NCI-H226 (cell line): ENCODE data around the gene HABP4.

ENCODE experiments used
- DNase-seq: peaks from one replicate; pipeline ENCODE4 v3.0.0-alpha.2; 2015

HABP4 gene

DNA sequence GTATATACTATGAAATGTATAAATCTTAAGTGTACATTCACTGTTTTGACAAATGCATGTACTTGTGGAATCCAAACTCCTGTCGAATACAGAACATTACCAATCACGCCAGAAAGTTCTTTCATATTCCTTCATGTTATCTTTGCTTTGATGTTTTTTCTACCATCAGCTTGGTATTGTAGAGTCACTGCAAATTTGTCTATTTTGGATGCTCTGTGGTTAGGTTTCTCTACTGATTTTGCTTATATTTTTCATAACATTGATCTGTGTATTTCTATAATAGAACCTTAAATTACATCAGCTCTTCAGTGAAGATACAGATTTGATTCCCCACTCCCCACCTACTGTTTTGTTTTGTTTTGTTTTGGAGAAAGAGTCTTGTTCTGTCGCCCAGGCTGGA lies 30.8 kb downstream of the HABP4 start:
- no peak for DNase-seq

DNA sequence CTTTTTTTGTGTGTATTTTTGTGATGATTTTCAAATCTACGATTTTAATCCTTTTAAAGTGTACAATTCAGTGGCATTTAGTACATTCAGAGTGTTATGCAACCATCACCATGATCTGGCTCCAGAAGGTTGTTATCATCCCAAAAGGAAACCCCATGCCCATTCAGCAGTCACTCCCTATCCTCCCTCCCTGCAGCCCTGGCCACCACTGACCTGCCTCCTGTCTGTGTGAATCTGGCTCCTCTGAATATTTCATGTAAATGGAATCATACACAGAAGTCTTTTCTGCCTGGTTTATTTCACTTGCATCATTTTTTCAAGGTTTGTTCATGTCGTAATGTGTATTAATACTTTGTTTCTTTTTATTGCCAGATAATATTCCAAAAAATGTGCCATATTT lies 32.5 kb downstream of the HABP4 start:
- DNase-seq: peak; percentile 20

DNA sequence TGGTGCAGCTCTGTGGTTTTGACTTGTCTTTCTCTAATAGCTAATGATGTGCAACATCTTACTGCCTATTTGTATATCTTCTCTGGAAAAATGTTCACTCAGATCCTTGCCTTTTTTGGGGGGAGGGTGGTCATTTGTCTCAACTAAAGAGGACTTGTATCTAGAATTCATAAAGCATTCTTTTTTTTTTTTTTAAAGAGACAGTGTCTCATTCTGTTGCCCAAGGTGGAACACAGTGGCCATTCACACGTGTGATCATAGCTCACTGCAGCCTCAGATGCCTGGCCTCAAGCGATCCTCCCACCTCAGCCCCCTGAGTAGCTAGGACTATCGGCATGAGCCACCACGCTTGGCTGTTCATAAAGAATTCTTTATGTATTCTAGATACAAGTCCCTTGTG lies 33.2 kb downstream of the HABP4 start:
- no peak for DNase-seq

DNA sequence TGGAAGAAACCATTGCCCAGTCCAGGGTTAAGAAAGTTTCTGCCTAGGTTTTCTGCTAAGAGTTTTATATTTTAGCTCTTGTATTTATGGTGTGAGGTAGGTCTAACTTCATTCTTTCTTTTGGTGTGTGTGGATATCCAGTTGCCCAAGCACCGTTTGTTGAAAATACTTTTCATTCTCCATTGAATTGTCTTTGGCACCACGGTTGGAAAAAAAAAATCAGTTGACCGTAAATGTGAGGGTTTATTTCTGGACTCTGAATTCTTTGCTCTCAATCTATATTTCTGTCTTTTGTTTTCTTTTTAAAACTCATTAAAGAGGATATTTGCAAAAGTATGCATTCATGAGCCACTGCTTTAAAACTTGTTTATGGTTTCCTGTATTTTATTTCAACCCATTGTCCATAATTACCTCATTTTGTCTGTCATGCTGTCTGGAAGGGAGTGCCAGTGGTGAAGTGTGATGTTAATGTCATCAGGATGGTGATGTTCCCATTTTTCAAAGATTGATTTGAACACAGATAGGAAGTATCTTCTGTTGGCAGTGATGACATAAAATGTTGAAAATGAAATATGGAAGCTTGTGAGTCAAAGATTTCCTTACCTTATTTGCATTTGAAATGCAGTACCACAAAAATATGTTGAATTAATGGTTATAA lies 33.9 kb downstream of the HABP4 start:
- no peak for DNase-seq

DNA sequence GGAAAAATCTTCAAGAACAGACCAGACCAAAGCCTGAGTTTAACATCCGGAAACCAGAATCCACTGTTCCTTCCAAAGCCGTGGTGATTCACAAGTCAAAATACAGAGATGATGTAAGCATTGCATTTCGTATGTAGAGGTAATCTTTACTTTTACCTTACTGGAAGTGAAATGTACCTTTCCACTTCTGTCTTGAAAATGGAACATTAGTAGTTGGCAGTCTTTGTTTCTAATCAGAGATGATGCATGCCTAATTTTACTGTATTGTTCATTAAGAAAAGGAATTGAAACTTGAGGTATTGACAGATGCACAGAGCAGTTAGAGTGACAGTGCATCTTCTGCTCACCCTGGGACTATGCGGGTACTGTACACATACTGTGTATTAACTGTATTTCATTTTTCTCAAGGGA lies 34.6 kb downstream of the HABP4 start:
- DNase-seq: no peak

DNA sequence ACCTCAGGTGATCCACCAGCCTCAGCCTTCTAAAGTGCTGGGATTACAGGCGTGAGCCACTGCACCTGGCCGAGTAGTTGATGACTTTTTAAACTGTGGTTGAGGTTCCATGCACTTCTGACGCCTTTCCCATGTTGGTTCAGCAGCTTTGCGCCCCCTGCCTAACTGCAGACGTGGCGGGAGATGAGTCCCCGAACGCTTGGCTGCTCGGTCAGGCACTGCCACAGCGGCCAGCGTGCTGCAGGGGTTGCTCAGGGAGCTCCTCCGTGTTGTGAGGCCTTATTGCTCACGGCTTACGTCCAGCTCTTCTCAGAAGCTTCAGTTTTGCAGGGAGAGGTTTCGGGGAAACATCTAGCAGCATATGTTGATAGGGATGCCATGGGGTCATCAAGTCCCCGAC lies 35.3 kb downstream of the HABP4 start:
- DNase-seq: no peak

DNA sequence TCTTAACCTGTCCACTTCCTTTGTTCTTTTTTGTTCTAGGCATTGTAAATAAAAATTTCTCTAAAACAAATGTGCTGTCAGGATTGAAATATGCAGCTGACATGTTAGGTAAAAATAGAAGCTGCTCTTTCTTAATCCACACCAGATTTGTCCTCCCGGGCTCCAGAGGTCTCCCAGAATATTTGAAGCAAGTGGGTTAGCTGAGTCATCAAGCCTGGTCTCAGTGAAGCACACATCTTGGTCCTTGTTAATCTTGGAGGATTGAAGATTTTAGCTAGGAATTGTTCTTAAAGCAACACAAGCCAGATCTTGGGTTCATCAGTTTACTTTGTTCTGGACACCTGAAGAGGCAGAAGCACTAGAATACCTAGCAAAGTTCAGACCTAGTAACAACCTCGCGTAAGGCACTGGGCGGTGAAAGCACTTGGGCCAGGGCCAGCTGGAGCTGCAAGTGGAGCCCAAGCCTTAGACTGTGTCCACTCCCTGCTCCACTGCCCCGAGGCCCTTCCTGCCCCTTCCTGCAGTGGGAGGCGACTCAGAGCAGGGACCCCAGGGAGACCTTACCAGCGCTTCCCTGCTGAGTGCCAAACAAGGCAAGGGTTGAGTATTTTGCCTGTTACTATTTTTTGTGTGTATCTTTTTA lies 36.5 kb downstream of the HABP4 start:
- DNase-seq: peak; percentile 63

DNA sequence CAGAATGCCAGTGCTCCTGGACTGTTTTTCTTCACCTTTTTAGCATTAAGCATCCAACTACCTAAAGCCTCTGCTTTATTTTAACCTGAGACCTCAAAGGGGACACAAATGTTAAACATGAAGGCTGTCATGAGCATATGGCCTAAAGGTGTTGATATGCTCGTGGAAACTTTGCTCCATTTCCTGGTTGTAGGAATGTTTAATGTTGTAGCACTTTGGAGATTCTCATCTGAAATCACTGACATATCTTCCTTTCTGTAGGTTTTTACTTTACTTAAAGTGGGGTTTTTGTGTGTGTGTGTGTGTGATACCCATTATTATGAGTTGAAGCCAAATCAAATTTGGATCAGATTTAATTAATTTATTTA lies 37.0 kb downstream of the HABP4 start:
- no peak for DNase-seq

DNA sequence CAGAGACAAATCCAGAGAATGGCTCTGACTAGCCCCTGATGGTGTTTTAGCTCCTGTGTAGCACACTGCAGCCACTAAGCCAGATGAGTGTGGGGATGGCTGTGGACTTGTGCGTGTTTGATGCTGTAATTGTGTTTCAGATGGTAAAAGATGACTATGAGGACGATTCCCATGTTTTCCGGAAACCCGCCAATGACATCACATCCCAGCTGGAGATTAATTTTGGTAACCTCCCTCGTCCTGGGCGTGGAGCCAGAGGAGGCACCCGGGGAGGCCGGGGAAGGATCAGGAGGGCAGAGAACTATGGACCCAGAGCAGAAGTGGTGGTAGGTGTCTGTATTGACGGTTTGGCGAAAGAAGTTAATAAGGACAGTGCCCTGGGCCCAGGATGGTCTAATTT lies 38.0 kb downstream of the HABP4 start:
- no peak for DNase-seq

DNA sequence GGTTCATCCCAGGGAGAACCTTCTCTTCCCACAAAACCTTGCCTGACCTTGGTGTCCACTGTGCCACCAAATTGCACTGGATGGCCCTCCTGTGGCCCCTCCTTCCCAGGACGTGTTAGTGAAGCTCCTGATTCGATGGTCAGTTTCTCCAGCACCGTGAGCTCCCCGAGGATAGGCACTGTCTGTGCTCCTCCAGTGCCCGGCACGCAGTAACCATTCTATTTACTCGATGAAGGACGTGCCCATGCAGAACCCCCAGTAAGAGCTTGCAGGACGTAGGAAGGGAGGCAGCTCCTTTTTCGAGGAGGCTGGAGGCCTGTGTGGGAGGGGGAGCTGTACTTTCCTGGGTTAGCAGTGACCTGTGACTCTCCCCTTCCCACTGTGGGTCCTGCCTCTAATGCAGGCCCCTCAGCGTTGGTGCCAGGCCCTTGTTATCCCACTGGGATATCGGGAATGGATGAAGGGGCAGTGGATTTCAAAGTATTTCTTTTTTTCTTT lies 39.6 kb downstream of the HABP4 start:
- DNase-seq: no peak

DNA sequence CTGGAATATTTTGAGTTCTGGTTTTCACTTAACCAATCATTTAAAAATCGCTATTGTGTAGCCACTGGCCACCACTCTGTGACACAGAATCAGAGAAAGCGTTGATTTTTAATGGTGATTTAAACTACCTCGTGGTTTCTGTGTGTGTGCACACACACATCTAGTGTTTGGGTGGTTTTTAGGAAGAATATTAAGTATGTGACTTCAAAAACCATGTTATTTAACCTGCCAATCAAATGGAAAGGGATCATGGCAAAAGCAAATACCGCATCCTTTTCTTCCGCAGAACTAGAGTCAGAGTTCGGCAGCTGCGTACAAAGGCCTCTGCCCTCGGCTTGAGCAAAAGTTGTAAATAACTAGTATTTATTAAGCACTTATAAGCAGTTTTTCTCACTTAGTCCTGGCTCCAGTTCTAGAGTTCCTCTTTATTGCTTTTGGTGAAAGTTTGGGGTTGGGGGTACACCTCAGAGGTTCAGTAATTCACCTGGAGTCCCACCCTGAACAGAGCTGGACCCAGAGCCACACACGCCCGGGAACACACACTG lies 40.6 kb downstream of the HABP4 start:
- no peak for DNase-seq

DNA sequence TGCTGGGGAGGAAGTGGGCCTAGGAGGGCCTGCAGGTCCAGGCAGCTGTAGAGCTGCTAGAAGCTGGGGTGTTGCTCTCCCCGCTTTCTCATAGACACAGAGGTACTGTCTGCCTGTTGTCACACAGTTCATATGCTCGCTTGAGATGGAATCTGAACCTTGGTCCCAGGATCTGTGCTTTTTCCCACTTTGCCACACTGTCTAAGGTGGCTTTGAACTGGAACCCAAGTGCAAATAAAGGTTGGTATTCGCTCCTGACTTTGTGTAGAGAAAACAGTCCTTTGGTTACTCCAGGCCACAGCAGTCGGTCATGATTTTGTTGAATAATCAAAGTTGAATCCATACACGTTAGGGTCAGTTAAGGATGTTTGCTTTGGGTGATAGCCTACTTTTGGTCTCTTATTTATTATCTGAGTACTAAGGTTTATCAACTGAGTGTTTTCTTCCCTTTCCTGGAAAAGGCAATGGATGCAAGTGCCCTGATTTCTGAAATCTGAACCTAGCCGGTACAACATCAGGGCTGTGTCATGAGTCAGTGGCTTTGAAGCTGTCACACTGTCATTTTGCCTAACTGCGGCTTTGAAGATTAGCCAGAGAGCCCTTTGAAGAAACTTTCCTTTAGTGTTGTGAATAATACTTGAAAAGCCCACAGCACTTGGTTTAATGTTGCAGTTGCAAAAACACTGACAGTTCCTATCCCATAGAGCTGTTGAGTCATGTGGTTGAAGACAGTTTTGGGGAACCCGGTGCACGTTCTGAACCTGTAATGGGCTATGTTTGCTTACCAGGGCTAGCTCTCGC lies 41.3 kb downstream of the HABP4 start:
- DNase-seq: no peak

DNA sequence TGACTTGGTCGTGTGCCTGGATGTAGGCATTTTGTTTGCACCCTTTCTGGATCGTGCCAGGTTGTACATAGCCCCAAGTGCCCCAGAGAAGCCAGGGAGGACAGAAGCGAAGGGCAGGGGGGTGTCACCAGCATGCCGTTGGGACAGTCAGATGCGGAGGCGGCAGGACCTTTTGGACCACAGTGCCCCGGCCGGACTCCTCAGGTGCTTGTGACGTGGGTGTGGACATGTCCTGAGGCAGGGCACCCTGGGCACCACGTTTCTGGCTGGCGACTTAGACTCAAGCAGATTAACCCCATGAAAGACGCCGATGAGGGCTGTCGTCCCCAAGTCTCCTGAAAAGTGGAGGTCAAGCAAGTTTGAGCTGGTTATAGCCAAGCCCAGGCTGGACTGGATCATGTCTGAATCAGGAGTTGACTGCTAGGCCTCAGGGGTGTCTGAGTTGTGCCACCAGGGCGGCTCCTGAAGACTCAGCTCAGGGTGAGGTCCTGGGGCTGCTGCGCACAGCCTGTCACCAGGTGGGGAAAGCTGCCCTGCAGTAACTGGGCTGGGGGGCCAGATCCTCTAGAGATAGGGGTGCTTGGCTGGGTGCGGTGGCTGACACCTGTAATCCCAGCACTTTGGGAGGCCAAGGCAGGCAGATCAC lies 42.0 kb downstream of the HABP4 start:
- no peak for DNase-seq

DNA sequence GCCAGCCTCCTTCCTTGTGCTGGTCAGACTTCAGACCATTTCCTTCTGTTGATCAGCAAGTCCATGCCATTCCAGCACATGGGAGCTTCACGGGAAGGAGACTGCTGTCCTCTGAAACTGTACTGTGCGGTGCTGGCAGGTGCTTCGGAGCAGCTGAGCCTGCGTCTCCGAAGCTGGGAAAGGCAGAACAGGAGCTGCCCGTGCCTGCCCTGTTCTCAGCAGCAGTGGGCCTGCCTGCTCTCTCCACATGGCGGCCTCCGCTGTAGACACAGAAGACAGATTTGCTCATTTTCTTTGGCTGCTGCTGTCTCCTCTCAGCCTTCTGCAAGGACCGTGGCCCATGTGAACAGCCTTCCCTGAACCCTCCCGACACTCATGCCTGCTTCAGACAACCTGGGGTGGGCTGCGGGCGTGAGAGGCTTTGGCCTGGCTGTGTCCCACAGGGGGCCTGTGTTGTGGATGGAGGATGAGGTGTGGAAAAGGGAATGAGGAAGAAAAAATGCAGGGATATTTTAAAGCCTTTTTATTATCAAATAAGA lies 43.1 kb downstream of the HABP4 start:
- DNase-seq: no peak

DNA sequence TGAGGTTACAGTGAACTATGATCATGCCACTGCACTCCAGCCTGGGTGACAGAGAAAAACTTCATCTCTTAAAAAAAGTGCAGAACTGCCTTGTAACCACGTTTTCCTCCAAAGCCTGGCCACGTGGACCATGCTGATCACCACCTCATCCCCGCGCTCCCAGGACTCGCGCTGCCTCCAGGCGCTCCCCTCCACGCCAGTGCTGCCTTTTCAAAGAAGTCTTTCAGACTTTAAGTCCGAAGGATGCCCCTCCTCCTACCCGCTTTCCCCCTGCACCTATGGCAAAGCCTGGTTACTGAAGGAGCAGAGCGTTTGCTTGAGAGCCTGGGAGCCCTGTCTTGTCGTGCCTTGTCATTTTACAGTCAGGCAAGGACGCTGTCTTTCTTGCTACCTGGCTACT lies 43.8 kb downstream of the HABP4 start:
- DNase-seq: no peak

DNA sequence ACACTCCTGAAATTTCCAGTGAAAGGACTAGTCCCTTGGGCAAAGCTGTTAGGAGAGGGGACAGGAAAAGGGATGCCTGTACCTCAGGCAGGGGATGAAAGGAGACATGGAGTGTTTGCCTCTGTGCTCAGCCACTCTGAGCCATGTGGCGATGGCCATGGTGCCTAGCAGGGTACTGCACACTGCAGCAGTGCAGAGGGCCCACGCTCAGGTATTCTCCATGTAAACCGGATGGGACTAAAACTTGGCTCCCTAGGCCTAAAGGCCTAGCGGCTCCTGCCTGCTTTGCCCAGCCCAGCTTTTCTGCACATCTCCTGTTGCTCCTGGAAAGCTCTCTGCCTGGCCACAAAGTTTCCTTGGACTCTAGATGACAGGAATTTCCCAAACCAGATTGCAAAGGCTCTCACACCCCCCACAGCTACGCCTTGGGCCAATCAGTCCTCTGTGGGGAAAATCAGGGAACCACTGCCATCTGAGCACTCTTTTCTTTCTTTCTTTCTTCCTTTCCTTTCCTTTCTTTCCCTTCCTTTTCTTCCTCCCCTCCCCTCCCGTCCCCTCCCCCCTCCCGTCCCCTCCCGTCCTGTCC lies 44.3 kb downstream of the HABP4 start:
- DNase-seq: no peak

DNA sequence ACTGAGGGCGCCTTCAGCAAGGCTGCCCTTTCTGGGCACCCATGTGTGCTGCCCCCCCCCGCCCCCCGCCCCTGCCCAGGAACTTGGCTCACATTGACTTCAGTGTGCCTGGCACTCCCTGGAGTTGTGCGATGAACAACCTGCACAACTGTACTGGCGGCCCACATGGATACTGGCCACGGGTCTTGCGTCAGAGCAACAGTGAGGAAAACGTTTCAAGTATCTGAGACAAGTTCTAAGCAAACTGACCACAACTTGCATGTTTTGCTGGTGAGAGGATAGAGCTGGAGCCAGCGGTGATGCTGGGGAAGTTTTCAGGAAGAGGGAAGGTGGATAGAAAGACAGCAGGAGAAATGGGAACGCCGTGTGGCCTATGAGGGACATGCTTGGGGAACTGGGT lies 45.4 kb downstream of the HABP4 start:
- peak; percentile 79 for DNase-seq

DNA sequence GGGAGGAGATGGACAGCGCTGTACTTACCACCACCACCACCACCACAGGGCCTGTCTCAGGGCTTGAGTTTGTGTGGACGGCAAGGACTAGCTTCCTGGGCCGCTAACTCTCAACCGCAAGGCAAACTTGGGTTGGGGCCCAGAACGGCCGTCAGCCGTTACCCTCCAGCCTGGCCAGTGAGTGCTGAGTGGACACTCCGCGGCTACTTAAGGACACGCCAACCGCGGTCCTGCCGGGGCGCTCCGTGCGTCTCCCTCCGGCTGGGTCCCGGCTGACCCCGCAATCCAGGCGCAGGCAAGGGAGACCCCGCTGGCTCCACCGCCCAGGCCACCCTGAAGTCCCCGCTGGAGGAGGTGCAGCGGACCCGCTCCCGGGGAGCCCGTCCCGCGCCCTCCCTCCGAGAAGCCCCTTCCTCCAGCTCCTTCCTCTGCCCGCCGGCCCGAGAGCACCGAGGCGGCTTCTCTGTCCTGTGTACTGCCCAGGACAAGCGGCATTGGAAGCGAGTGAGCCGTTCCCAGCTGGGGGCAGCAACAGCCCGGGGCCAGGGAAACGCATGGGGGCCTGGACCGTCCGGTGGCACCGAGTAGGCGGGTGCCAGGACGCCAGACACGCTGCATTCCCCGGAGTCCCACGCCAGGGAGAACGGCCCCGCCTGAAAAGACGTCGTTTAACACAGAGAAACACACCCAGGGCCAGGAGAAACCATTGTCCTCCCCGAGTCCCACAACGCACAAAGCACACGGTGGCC lies 46.6 kb downstream of the HABP4 start:
- DNase-seq: no peak

DNA sequence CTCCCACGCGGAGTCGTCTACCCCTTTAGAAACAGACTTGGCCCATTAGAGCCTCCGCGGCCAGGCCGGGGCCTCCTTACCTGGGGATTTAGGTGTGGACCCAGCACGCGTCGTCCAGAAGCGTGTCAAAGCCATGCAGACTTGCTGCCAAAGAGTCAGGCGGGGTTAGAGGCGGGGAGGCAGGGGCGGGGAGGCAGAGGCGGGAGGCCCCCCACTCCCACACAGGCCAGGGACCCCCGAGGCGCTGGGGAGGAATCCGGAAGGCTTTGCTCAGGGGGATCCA lies 47.1 kb downstream of the HABP4 start:
- DNase-seq: no peak

DNA sequence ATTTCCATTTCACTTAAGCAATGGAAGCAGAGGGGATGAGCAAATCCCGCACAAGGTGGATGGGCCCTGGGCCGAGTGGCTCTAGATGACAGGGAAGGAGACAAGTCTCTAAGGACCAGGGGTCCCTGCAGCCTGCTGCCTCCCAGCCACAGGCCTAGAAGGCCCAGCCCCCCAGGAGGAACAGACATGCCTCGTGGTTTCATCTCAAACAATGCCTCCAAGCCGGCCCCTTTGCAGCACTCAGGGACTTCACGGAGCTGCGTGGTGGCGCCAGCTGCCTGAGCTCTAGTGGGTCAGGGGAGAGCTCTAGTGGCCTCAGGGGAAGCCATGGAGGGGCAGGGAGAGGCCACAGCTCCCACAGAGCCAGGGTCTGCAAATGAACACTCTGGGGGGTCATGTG lies 48.8 kb downstream of the HABP4 start:
- no peak for DNase-seq

DNA sequence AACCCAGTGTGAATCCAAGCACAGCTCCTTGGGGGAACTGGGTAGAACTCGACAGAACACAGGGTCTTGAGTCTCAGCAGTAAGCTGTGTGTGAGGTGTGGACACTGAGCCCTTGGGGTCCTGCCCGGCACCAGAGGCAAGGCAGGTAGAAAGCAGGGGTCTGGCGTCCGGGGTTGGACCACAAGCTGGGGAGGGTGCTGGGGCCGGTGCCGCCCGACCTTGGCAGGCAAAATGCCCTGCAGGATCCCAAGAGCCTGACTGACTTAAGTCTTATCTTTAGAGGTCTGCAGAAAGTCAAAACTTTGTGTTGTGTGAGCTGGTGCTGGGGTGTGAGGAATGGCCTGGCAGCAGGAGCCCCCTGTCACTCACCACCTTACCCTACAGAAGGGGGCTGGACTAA lies 49.3 kb downstream of the HABP4 start:
- no peak for DNase-seq
